Spleen (tissue), 11 donors: ENCODE measurements around the gene GRK5. TPM values are rescaled to one million over a fixed set of nuclear protein-coding genes. Genes with fewer than 3 reads are reported as not detected.

ENCODE experiments used
- DNase-seq: peaks from one replicate; pipeline ENCODE4 v3.0.0-alpha.2; 2020
- H3K27ac ChIP-seq, 8 donors: fragments of 200-600 bp; sonication (generic) in 7 of 8; 1 replicate in 4 of 8; 2 replicates in 4 of 8; pipeline versions ENCODE4 v1.5.0 to v1.8.0; 2016 to 2021; ENCODE audit warnings: inconsistent platforms in 4 of 8, mild to moderate bottlenecking in 4 of 8, moderate library complexity in 1 of 8
- H3K27me3 ChIP-seq, 7 donors: fragments of 200-600 bp; sonication (generic) in 6 of 7; replicated peaks in 1 of 7; 1 replicate in 4 of 7; 2 replicates in 3 of 7; pipeline versions ENCODE4 v1.5.0 to v1.8.0; 2016 to 2021; ENCODE audit warnings: inconsistent platforms in 3 of 7, mild to moderate bottlenecking in 1 of 7
- H3K36me3 ChIP-seq, 6 donors: fragments of 200-600 bp; sonication (generic) in 5 of 6; 1 replicate in 4 of 6; 2 replicates in 2 of 6; pipeline versions ENCODE4 v1.5.0 to v1.8.0; 2016 to 2021; ENCODE audit warnings: inconsistent platforms in 2 of 6
- H3K4me1 ChIP-seq, 6 donors: fragments of 200-600 bp; sonication (generic) in 5 of 6; 1 replicate in 3 of 6; 2 replicates in 3 of 6; pipeline versions ENCODE4 v1.5.0 to v1.8.0; 2016 to 2021; ENCODE audit warnings: inconsistent platforms in 3 of 6
- H3K4me3 ChIP-seq, 8 donors: fragments of 200-600 bp; sonication (generic) in 7 of 8; 1 replicate in 4 of 8; 2 replicates in 4 of 8; pipeline versions ENCODE4 v1.5.0 to v1.8.0; 2016 to 2021; ENCODE audit warnings: inconsistent platforms in 4 of 8, mild to moderate bottlenecking in 4 of 8, moderate library complexity in 2 of 8
- H3K9me3 ChIP-seq, 8 donors: fragments of 200-600 bp; sonication (generic) in 7 of 8; 1 replicate in 4 of 8; 2 replicates in 4 of 8; pipeline versions ENCODE4 v1.5.0 to v1.8.0; 2016 to 2021; ENCODE audit warnings: inconsistent platforms in 4 of 8
- POLR2A ChIP-seq, 3 donors: fragments of 450-650 bp; IDR thresholded peaks; one replicate each; pipeline ENCODE4 v1.5.1; 2017; ENCODE audit warnings: antibody characterized with exemption in 3 of 3, mild to moderate bottlenecking in 1 of 3
- POLR2AphosphoS5 ChIP-seq, 3 donors: sonication (generic); formaldehyde crosslinking; IDR thresholded peaks; one replicate each; pipeline ENCODE4 v1.5.1; 2017; ENCODE audit warnings: antibody characterized with exemption in 3 of 3
- WGBS, 5 donors: extraction: QIAGEN DNeasy Blood & Tissue Kit in 3 of 5; methylation state at CpG; one replicate each; pipeline versions ENCODE4 v1.1.5 to v1.1.7; 2013 to 2018; 5-methylcytosine and 5-hydroxymethylcytosine counted together
- intact Hi-C: fragments of 100-400 bp; cut with DNase I; formaldehyde crosslinking; loops from one replicate; pipeline ENCODE4 v1.15.0; 2023; ENCODE audit warnings: low total_unique reads
- polyA plus RNA-seq, 3 donors: library from polyadenylated mRNA; stranded (reverse); fragments of 200-250 nt; gene quantifications; one replicate each; pipeline ENCODE4 v1.2.1, GENCODE V29; 2013
- total RNA-seq, 7 donors: library from RNA; depleted of rRNA in 3 of 7; stranded (reverse); fragments of >200 nt in 3 of 7; fragmentation: NEBNext Ultra II Directional in 4 of 7; extraction: Animal tissue kit (Norgen Biotek cat#: 25700) in 4 of 7; gene quantifications; one replicate each; pipeline versions ENCODE4 v1.1.0 to v1.2.1, GENCODE V29; 2016 to 2021
- TF ChIP-seq, protein P1 (sequence below), 11 experiments: fragments of 200-600 bp in 7 of 11; fragments of 450-650 bp in 4 of 11; sonication (generic) in 4 of 11; IDR thresholded peaks in 8 of 11; conservative IDR thresholded peaks in 3 of 11; 1 replicate in 7 of 11; 2 replicates in 4 of 11; pipeline versions ENCODE4 v1.4.0 to v1.8.0; 2016 to 2021; ENCODE audit warnings: antibody characterized with exemption in 11 of 11, inconsistent platforms in 4 of 11, mild to moderate bottlenecking in 1 of 11
- donor health status: healthy with polysubstance abuse.
- donor health status: DM: no; HTN: no; CAD: no; lungs with moderate emphysema.
- donor health status: DM: no; HTN: no; CAD: no.
- donor health status: Bipolar disorder and iron deficiency.
- donor health status: healthy.
- donor health status: DM: no; HTN: no; CAD: no.
- donor health status: DM: yes; HTN: yes; CAD: no.

Gene GRK5
- total and polyA plus RNA-seq, 10 donors = 15.5 to 85.2 (median 52.1) TPM

GRCh38 chr10:119211625-119212441 is 4.5 kb downstream of the GRK5 start:
- DNase-seq = no peak
- H3K27me3 ChIP-seq = no peaks in the 10 kb centered on the region
- peaks cover 30 to 91% (median 74%) of the 10 kb centered on the region in 6 donors for H3K4me1 ChIP-seq
- H3K27ac ChIP-seq = peak overlapping the region; percentile 24 to 99 (median 94)
- 23 to 29% (median 25%) methylated on average over 12 of the region's 12 CpGs for WGBS, 5 donors
- TF ChIP-seq POLR2A (IDR thresholded peaks at IDR 0.05) (no peak), POLR2AphosphoS5 (IDR thresholded peaks at IDR 0.05) (no peak)
- TF ChIP-seq, protein P1, sequence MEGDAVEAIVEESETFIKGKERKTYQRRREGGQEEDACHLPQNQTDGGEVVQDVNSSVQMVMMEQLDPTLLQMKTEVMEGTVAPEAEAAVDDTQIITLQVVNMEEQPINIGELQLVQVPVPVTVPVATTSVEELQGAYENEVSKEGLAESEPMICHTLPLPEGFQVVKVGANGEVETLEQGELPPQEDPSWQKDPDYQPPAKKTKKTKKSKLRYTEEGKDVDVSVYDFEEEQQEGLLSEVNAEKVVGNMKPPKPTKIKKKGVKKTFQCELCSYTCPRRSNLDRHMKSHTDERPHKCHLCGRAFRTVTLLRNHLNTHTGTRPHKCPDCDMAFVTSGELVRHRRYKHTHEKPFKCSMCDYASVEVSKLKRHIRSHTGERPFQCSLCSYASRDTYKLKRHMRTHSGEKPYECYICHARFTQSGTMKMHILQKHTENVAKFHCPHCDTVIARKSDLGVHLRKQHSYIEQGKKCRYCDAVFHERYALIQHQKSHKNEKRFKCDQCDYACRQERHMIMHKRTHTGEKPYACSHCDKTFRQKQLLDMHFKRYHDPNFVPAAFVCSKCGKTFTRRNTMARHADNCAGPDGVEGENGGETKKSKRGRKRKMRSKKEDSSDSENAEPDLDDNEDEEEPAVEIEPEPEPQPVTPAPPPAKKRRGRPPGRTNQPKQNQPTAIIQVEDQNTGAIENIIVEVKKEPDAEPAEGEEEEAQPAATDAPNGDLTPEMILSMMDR (IDR thresholded peaks at IDR 0.05 in 8 of 11, conservative IDR thresholded peaks at IDR 0.05 in 3 of 11) = no peak
- intact Hi-C loops = loop anchor here (10.0 kb wide), 1 partner anchor 53 kb away; no protein-coding TSS in a partner anchor
- no peaks in the 10 kb centered on the region for H3K9me3 ChIP-seq
- H3K4me3 ChIP-seq = peak overlapping the region in 3 of 8 donors; percentile 5 to 49 (median 19)
- H3K36me3 ChIP-seq = peaks cover 0 to 6% (median 0%) of the 10 kb centered on the region in 6 donors

DNA sequence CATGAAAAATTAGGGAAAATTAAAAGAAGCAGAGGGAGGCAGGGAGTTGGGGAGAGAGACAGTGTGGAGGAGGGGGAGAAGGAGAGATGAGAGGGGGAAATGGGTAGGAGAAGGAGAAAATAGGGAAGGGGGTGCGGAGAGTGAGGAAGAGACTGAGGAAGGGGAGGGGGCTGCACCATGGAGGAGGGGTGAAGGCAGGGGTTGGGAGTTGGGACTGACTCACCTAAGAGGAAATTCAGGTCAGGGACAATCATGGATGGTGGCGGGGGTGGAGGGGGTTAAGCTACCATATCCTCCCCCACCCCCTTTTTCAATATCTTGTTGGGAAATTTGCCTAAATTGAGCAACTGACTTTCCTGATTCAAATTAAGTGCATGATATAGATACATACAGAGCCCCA is 8.0 kb downstream of the GRK5 start:
- TF ChIP-seq, protein P1 (IDR thresholded peaks at IDR 0.05 in 8 of 11, conservative IDR thresholded peaks at IDR 0.05 in 3 of 11) = no peak
- TF ChIP-seq POLR2AphosphoS5 (IDR thresholded peaks at IDR 0.05) = no peak
- TF ChIP-seq POLR2A (IDR thresholded peaks at IDR 0.05) = no peak
- peaks cover 37 to 100% (median 72%) of the 10 kb centered on the region in 6 donors for H3K4me1 ChIP-seq
- H3K9me3 ChIP-seq = no peaks in the 10 kb centered on the region
- intact Hi-C loops = loop anchor here (10.0 kb wide), 1 partner anchor 49 kb away; no protein-coding TSS in a partner anchor
- WGBS, 5 donors = 57 to 85% (median 66%) methylated on average over 2 of the region's 2 CpGs
- no peak for DNase-seq
- H3K27ac ChIP-seq = no peak overlapping the region
- peaks cover 0 to 6% (median 0%) of the 10 kb centered on the region in 6 donors for H3K36me3 ChIP-seq
- no peak overlapping the region for H3K4me3 ChIP-seq
- no peaks in the 10 kb centered on the region for H3K27me3 ChIP-seq

DNA sequence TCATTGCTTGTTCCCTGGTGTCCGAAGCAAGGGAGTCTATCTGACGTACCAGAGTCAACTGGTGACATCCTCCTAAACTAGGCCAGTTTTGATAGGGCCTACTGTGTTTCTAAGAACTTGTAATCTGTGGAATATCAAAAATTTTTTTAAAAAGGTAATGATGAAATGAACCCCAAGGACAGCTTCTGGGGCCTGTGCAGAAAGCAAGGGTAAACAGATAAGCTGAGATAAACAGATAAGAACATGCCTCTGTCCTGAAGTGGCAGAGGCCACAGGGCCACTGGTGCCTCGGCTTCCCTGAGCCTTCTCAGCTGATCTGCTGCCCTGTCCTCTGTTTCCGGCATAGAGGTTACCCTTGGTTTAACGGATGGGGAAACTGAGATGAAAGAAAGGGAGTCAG is 8.8 kb downstream of the GRK5 start:
- peak overlapping the region in 3 of 8 donors; percentile 21 to 39 (median 28) for H3K27ac ChIP-seq
- no peak for DNase-seq
- 79 to 85% (median 81%) methylated on average over 5 of the region's 5 CpGs for WGBS, 5 donors
- intact Hi-C loops = loop anchor here (10.0 kb wide), 1 partner anchor 49 kb away; no protein-coding TSS in a partner anchor
- no peaks in the 10 kb centered on the region for H3K27me3 ChIP-seq
- H3K36me3 ChIP-seq = peaks cover 0 to 6% (median 0%) of the 10 kb centered on the region in 6 donors
- no peaks in the 10 kb centered on the region for H3K9me3 ChIP-seq
- TF ChIP-seq, protein P1 (IDR thresholded peaks at IDR 0.05 in 8 of 11, conservative IDR thresholded peaks at IDR 0.05 in 3 of 11) = no peak
- no peak for TF ChIP-seq POLR2A (IDR thresholded peaks at IDR 0.05)
- no peak for TF ChIP-seq POLR2AphosphoS5 (IDR thresholded peaks at IDR 0.05)
- H3K4me3 ChIP-seq = no peak overlapping the region
- H3K4me1 ChIP-seq = peaks cover 35 to 99% (median 69%) of the 10 kb centered on the region in 6 donors

- Histone ChIP-seq H3K4me3 (no peak overlapping the region), H3K27ac (peak overlapping the region in 3 of 8 donors; percentile 10 to 38 (median 37)), H3K9me3 (no peaks in the 10 kb centered on the region), H3K4me1 (peaks cover 28 to 99% (median 65%) of the 10 kb centered on the region in 6 donors), H3K36me3 (peaks cover 0 to 6% (median 0%) of the 10 kb centered on the region in 6 donors), H3K27me3 (no peaks in the 10 kb centered on the region)
- DNase-seq = no peak
- intact Hi-C loops = loop anchor here (10.0 kb wide), 1 partner anchor 47 kb away; no protein-coding TSS in a partner anchor
- WGBS, 5 donors = 86 to 90% (median 88%) methylated on average over 9 of the region's 9 CpGs
- TF ChIP-seq POLR2A (IDR thresholded peaks at IDR 0.05) (no peak), POLR2AphosphoS5 (IDR thresholded peaks at IDR 0.05) (no peak)
- TF ChIP-seq, protein P1 (IDR thresholded peaks at IDR 0.05 in 8 of 11, conservative IDR thresholded peaks at IDR 0.05 in 3 of 11) = no peak
Observed at GRCh38 chr10:119217401-119217800, 10.0 kb downstream of the GRK5 start.
